ENCODE measurements around the gene HEBP2.
"Not testable (repeated sequence)": the region's sequence is repeated elsewhere in the genome, so short reads cannot be mapped to it uniquely, and the experiment has no call there.

The HEBP2 gene

GRCh38 chr6:138424004-138424904 is 20.2 kb downstream of the HEBP2 start:
- H3K9ac ChIP-seq (ENCODE audit: low read depth in 1 of 2, low read length in 2 of 2): no peak overlapping the region
- H3K27ac ChIP-seq (ENCODE audit: low read depth, low read length): no peak overlapping the region

GRCh38 chr6:138425256-138425655 is 21.2 kb downstream of the HEBP2 start:
- H3K36me3 ChIP-seq (ENCODE audit: control insufficient read depth in 1 of 2, insufficient read depth in 2 of 2, low read length in 2 of 2): peaks cover 19 to 76% of the 10 kb centered on the region in 2 donors

More at GRCh38 chr6:138424004-138424904, 20.2 kb downstream of the HEBP2 start:
- no peaks in the 10 kb centered on the region for H3K9me3 ChIP-seq (ENCODE audit: control insufficient read depth in 1 of 2, low read length in 2 of 2)
- H3K4me1 ChIP-seq (ENCODE audit: control insufficient read depth in 1 of 2, insufficient read depth in 2 of 2, low read length in 2 of 2): no peaks in the 10 kb centered on the region
- peaks cover 19 to 68% of the 10 kb centered on the region in 2 donors for H3K36me3 ChIP-seq (ENCODE audit: control insufficient read depth in 1 of 2, insufficient read depth in 2 of 2, low read length in 2 of 2)
- no peaks in the 10 kb centered on the region for H3K27me3 ChIP-seq (ENCODE audit: control insufficient read depth in 1 of 2, insufficient read depth in 2 of 2, low read length in 2 of 2)
- no peak overlapping the region for H3K4me3 ChIP-seq (ENCODE audit: low read depth in 1 of 2, low read length in 2 of 2)

GRCh38 chr6:138426500-138427123 is 22.6 kb downstream of the HEBP2 start:
- Histone ChIP-seq H3K27ac (ENCODE audit: low read depth, low read length) (no peak overlapping the region), H3K27me3 (ENCODE audit: control insufficient read depth in 1 of 2, insufficient read depth in 2 of 2, low read length in 2 of 2) (no peaks in the 10 kb centered on the region), H3K4me3 (ENCODE audit: low read depth in 1 of 2, low read length in 2 of 2) (no peak overlapping the region), H3K9me3 (ENCODE audit: control insufficient read depth in 1 of 2, low read length in 2 of 2) (no peaks in the 10 kb centered on the region), H3K4me1 (ENCODE audit: control insufficient read depth in 1 of 2, insufficient read depth in 2 of 2, low read length in 2 of 2) (peaks cover 0 to 4% of the 10 kb centered on the region in 2 donors), H3K36me3 (ENCODE audit: control insufficient read depth in 1 of 2, insufficient read depth in 2 of 2, low read length in 2 of 2) (peaks cover 19 to 77% of the 10 kb centered on the region in 2 donors), H3K9ac (ENCODE audit: low read depth in 1 of 2, low read length in 2 of 2) (no peak overlapping the region)

More at GRCh38 chr6:138425256-138425655, 21.2 kb downstream of the HEBP2 start:
- H3K4me3 ChIP-seq (ENCODE audit: low read depth in 1 of 2, low read length in 2 of 2); H3K27me3 ChIP-seq (ENCODE audit: control insufficient read depth in 1 of 2, insufficient read depth in 2 of 2, low read length in 2 of 2); H3K9me3 ChIP-seq (ENCODE audit: control insufficient read depth in 1 of 2, low read length in 2 of 2); H3K9ac ChIP-seq (ENCODE audit: low read depth in 1 of 2, low read length in 2 of 2); H3K4me1 ChIP-seq (ENCODE audit: control insufficient read depth in 1 of 2, insufficient read depth in 2 of 2, low read length in 2 of 2); H3K27ac ChIP-seq (ENCODE audit: low read depth, low read length): not testable (repeated sequence)

- Histone ChIP-seq H3K36me3 (ENCODE audit: control insufficient read depth in 1 of 2, insufficient read depth in 2 of 2, low read length in 2 of 2) (peaks cover 23 to 81% of the 10 kb centered on the region in 2 donors), H3K9ac (ENCODE audit: low read depth in 1 of 2, low read length in 2 of 2) (no peak overlapping the region), H3K27me3 (ENCODE audit: control insufficient read depth in 1 of 2, insufficient read depth in 2 of 2, low read length in 2 of 2) (no peaks in the 10 kb centered on the region), H3K27ac (ENCODE audit: low read depth, low read length) (no peak overlapping the region), H3K4me1 (ENCODE audit: control insufficient read depth in 1 of 2, insufficient read depth in 2 of 2, low read length in 2 of 2) (peaks cover 0 to 4% of the 10 kb centered on the region in 2 donors), H3K9me3 (ENCODE audit: control insufficient read depth in 1 of 2, low read length in 2 of 2) (no peaks in the 10 kb centered on the region), H3K4me3 (ENCODE audit: low read depth in 1 of 2, low read length in 2 of 2) (no peak overlapping the region)
Observed at GRCh38 chr6:138427701-138428100, 23.7 kb downstream of the HEBP2 start.

GRCh38 chr6:138428944-138429598 is 25.0 kb downstream of the HEBP2 start:
- no peak overlapping the region for H3K4me3 ChIP-seq (ENCODE audit: low read depth in 1 of 2, low read length in 2 of 2)
- H3K9ac ChIP-seq (ENCODE audit: low read depth in 1 of 2, low read length in 2 of 2): no peak overlapping the region
- no peak overlapping the region for H3K27ac ChIP-seq (ENCODE audit: low read depth, low read length)
- no peaks in the 10 kb centered on the region for H3K9me3 ChIP-seq (ENCODE audit: control insufficient read depth in 1 of 2, low read length in 2 of 2)
- peaks cover 25 to 84% of the 10 kb centered on the region in 2 donors for H3K36me3 ChIP-seq (ENCODE audit: control insufficient read depth in 1 of 2, insufficient read depth in 2 of 2, low read length in 2 of 2)
- H3K27me3 ChIP-seq (ENCODE audit: control insufficient read depth in 1 of 2, insufficient read depth in 2 of 2, low read length in 2 of 2): no peaks in the 10 kb centered on the region
- H3K4me1 ChIP-seq (ENCODE audit: control insufficient read depth in 1 of 2, insufficient read depth in 2 of 2, low read length in 2 of 2): peaks cover 0 to 4% of the 10 kb centered on the region in 2 donors

GRCh38 chr6:138429761-138430160 is 25.7 kb downstream of the HEBP2 start:
- Histone ChIP-seq H3K36me3 (ENCODE audit: control insufficient read depth in 1 of 2, insufficient read depth in 2 of 2, low read length in 2 of 2) (peaks cover 26 to 82% of the 10 kb centered on the region in 2 donors), H3K9me3 (ENCODE audit: control insufficient read depth in 1 of 2, low read length in 2 of 2) (no peaks in the 10 kb centered on the region), H3K9ac (ENCODE audit: low read depth in 1 of 2, low read length in 2 of 2) (no peak overlapping the region), H3K4me3 (ENCODE audit: low read depth in 1 of 2, low read length in 2 of 2) (no peak overlapping the region), H3K4me1 (ENCODE audit: control insufficient read depth in 1 of 2, insufficient read depth in 2 of 2, low read length in 2 of 2) (peaks cover 2 to 6% of the 10 kb centered on the region in 2 donors), H3K27me3 (ENCODE audit: control insufficient read depth in 1 of 2, insufficient read depth in 2 of 2, low read length in 2 of 2) (no peaks in the 10 kb centered on the region), H3K27ac (ENCODE audit: low read depth, low read length) (no peak overlapping the region)

GRCh38 chr6:138430361-138431145 is 26.5 kb downstream of the HEBP2 start:
- Histone ChIP-seq H3K9me3 (ENCODE audit: control insufficient read depth in 1 of 2, low read length in 2 of 2) (no peaks in the 10 kb centered on the region), H3K36me3 (ENCODE audit: control insufficient read depth in 1 of 2, insufficient read depth in 2 of 2, low read length in 2 of 2) (peaks cover 28 to 82% of the 10 kb centered on the region in 2 donors), H3K9ac (ENCODE audit: low read depth in 1 of 2, low read length in 2 of 2) (no peak overlapping the region), H3K4me3 (ENCODE audit: low read depth in 1 of 2, low read length in 2 of 2) (no peak overlapping the region), H3K27me3 (ENCODE audit: control insufficient read depth in 1 of 2, insufficient read depth in 2 of 2, low read length in 2 of 2) (no peaks in the 10 kb centered on the region), H3K4me1 (ENCODE audit: control insufficient read depth in 1 of 2, insufficient read depth in 2 of 2, low read length in 2 of 2) (peaks cover 3 to 8% of the 10 kb centered on the region in 2 donors), H3K27ac (ENCODE audit: low read depth, low read length) (no peak overlapping the region)

- H3K27ac ChIP-seq (ENCODE audit: low read depth, low read length): no peak overlapping the region
- H3K27me3 ChIP-seq (ENCODE audit: control insufficient read depth in 1 of 2, insufficient read depth in 2 of 2, low read length in 2 of 2): no peaks in the 10 kb centered on the region
- H3K36me3 ChIP-seq (ENCODE audit: control insufficient read depth in 1 of 2, insufficient read depth in 2 of 2, low read length in 2 of 2): peaks cover 22 to 81% of the 10 kb centered on the region in 2 donors
- peaks cover 3 to 8% of the 10 kb centered on the region in 2 donors for H3K4me1 ChIP-seq (ENCODE audit: control insufficient read depth in 1 of 2, insufficient read depth in 2 of 2, low read length in 2 of 2)
- no peak overlapping the region for H3K4me3 ChIP-seq (ENCODE audit: low read depth in 1 of 2, low read length in 2 of 2)
- no peak overlapping the region for H3K9ac ChIP-seq (ENCODE audit: low read depth in 1 of 2, low read length in 2 of 2)
- H3K9me3 ChIP-seq (ENCODE audit: control insufficient read depth in 1 of 2, low read length in 2 of 2): no peaks in the 10 kb centered on the region
Observed at GRCh38 chr6:138431256-138432062, 27.4 kb downstream of the HEBP2 start.

GRCh38 chr6:138432063-138432356 is 28.0 kb downstream of the HEBP2 start:
- Histone ChIP-seq H3K9me3 (ENCODE audit: control insufficient read depth in 1 of 2, low read length in 2 of 2) (no peaks in the 10 kb centered on the region), H3K9ac (ENCODE audit: low read depth in 1 of 2, low read length in 2 of 2) (no peak overlapping the region), H3K36me3 (ENCODE audit: control insufficient read depth in 1 of 2, insufficient read depth in 2 of 2, low read length in 2 of 2) (peaks cover 20 to 80% of the 10 kb centered on the region in 2 donors), H3K27me3 (ENCODE audit: control insufficient read depth in 1 of 2, insufficient read depth in 2 of 2, low read length in 2 of 2) (no peaks in the 10 kb centered on the region), H3K4me3 (ENCODE audit: low read depth in 1 of 2, low read length in 2 of 2) (no peak overlapping the region), H3K27ac (ENCODE audit: low read depth, low read length) (no peak overlapping the region), H3K4me1 (ENCODE audit: control insufficient read depth in 1 of 2, insufficient read depth in 2 of 2, low read length in 2 of 2) (peaks cover 3 to 8% of the 10 kb centered on the region in 2 donors)
